Measurements from ENCODE around the gene FXYD5.

The FXYD5 gene

DNA sequence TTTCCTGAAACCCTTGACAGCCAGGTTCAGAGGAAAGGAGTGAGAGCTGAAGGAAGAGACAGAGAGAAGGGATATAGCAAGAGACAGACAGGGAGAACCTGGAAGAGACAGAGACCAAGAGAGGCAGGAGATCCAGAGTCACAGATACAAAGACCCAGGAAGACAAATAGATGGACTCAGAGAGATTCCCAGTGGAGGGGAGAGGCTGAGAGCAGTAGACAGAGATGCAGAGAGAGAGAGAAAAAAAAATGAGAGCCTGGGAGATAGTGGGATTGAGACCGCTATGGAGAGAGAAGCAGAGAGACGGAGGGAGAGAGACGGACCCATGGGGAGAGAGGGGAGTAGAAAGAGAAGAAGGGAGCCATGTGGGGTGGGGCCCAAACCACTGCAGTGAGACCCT lies 10.7 kb upstream of the FXYD5 start:
- Histone ChIP-seq H3K27me3 (ENCODE audit: insufficient read depth, low read length) (no peaks in the 10 kb centered on the region), H3K36me3 (ENCODE audit: insufficient read depth, low read length) (no peaks in the 10 kb centered on the region), H3K4me3 (ENCODE audit: low read depth, low read length, poor library complexity, severe bottlenecking) (no peak overlapping the region), H3K9me2 (ENCODE audit: low read depth, low read length) (no peaks in the 10 kb centered on the region), H3K4me2 (ENCODE audit: low read length) (no peak overlapping the region), H3K79me2 (ENCODE audit: insufficient read depth, low read length) (no peaks in the 10 kb centered on the region), H4K20me1 (ENCODE audit: insufficient read depth, low read length) (no peaks in the 10 kb centered on the region), H3K4me1 (ENCODE audit: insufficient read depth, low read length, severe bottlenecking) (peaks cover 15% of the 10 kb centered on the region), H3F3A (ENCODE audit: insufficient read depth, low read length) (no peaks in the 10 kb centered on the region; the same call in 1 of the 2 replicates), H3K9me3 (ENCODE audit: low read length) (no peaks in the 10 kb centered on the region), H3K27ac (ENCODE audit: low read depth, low read length, poor library complexity, severe bottlenecking) (no peak overlapping the region), H2AFZ (ENCODE audit: low read length) (no peak overlapping the region), H3K9ac (ENCODE audit: low read length) (no peak overlapping the region)
- no peak for TF ChIP-seq EZH2 (IDR thresholded peaks at IDR 0.05; ENCODE audit: borderline replicate concordance, low read length)
- TF ChIP-seq, protein P1, sequence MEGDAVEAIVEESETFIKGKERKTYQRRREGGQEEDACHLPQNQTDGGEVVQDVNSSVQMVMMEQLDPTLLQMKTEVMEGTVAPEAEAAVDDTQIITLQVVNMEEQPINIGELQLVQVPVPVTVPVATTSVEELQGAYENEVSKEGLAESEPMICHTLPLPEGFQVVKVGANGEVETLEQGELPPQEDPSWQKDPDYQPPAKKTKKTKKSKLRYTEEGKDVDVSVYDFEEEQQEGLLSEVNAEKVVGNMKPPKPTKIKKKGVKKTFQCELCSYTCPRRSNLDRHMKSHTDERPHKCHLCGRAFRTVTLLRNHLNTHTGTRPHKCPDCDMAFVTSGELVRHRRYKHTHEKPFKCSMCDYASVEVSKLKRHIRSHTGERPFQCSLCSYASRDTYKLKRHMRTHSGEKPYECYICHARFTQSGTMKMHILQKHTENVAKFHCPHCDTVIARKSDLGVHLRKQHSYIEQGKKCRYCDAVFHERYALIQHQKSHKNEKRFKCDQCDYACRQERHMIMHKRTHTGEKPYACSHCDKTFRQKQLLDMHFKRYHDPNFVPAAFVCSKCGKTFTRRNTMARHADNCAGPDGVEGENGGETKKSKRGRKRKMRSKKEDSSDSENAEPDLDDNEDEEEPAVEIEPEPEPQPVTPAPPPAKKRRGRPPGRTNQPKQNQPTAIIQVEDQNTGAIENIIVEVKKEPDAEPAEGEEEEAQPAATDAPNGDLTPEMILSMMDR (IDR thresholded peaks at IDR 0.05; ENCODE audit: low read length), result no peak

GRCh38 chr19:35144259-35144599 lies 10.3 kb upstream of the FXYD5 start:
- no peak overlapping the region for H2AFZ ChIP-seq (ENCODE audit: low read length)
- no peaks in the 10 kb centered on the region for H3K9me2 ChIP-seq (ENCODE audit: low read depth, low read length)
- H4K20me1 ChIP-seq (ENCODE audit: insufficient read depth, low read length), result no peaks in the 10 kb centered on the region
- no peaks in the 10 kb centered on the region; the same call in 1 of the 2 replicates for H3F3A ChIP-seq (ENCODE audit: insufficient read depth, low read length)
- H3K79me2 ChIP-seq (ENCODE audit: insufficient read depth, low read length), result no peaks in the 10 kb centered on the region
- no peak overlapping the region for H3K27ac ChIP-seq (ENCODE audit: low read depth, low read length, poor library complexity, severe bottlenecking)
- TF ChIP-seq EZH2 (IDR thresholded peaks at IDR 0.05; ENCODE audit: borderline replicate concordance, low read length), result no peak
- TF ChIP-seq, protein P1 (IDR thresholded peaks at IDR 0.05; ENCODE audit: low read length), result no peak
- peaks cover 15% of the 10 kb centered on the region for H3K4me1 ChIP-seq (ENCODE audit: insufficient read depth, low read length, severe bottlenecking)
- H3K4me3 ChIP-seq (ENCODE audit: low read depth, low read length, poor library complexity, severe bottlenecking), result no peak overlapping the region
- no peaks in the 10 kb centered on the region for H3K27me3 ChIP-seq (ENCODE audit: insufficient read depth, low read length)
- H3K4me2 ChIP-seq (ENCODE audit: low read length), result no peak overlapping the region
- no peak overlapping the region for H3K9ac ChIP-seq (ENCODE audit: low read length)
- no peaks in the 10 kb centered on the region for H3K9me3 ChIP-seq (ENCODE audit: low read length)
- H3K36me3 ChIP-seq (ENCODE audit: insufficient read depth, low read length), result no peaks in the 10 kb centered on the region

- Histone ChIP-seq H3K9me2 (ENCODE audit: low read depth, low read length) (no peaks in the 10 kb centered on the region), H3K4me3 (ENCODE audit: low read depth, low read length, poor library complexity, severe bottlenecking) (no peak overlapping the region), H3K27ac (ENCODE audit: low read depth, low read length, poor library complexity, severe bottlenecking) (no peak overlapping the region), H2AFZ (ENCODE audit: low read length) (no peak overlapping the region), H4K20me1 (ENCODE audit: insufficient read depth, low read length) (no peaks in the 10 kb centered on the region), H3K79me2 (ENCODE audit: insufficient read depth, low read length) (no peaks in the 10 kb centered on the region), H3K9me3 (ENCODE audit: low read length) (no peaks in the 10 kb centered on the region), H3F3A (ENCODE audit: insufficient read depth, low read length) (no peaks in the 10 kb centered on the region; the same call in 1 of the 2 replicates), H3K36me3 (ENCODE audit: insufficient read depth, low read length) (no peaks in the 10 kb centered on the region), H3K4me2 (ENCODE audit: low read length) (no peak overlapping the region), H3K4me1 (ENCODE audit: insufficient read depth, low read length, severe bottlenecking) (peaks cover 15% of the 10 kb centered on the region), H3K9ac (ENCODE audit: low read length) (no peak overlapping the region), H3K27me3 (ENCODE audit: insufficient read depth, low read length) (no peaks in the 10 kb centered on the region)
- TF ChIP-seq, protein P1 (IDR thresholded peaks at IDR 0.05; ENCODE audit: low read length), result no peak
- TF ChIP-seq EZH2 (IDR thresholded peaks at IDR 0.05; ENCODE audit: borderline replicate concordance, low read length), result no peak
Observed at GRCh38 chr19:35144600-35145436, 9.7 kb upstream of the FXYD5 start.

Measured in OCI-LY1 (cell line).